K562 (cell line): Measurements from ENCODE around the gene PIH1D1. TPM values are rescaled to one million over a fixed set of nuclear protein-coding genes. Genes with fewer than 3 reads are reported as not detected.

ENCODE experiments used
- ATAC-seq: fragments of 200-7000 bp; cut with Tn5 transposase; 3 replicates; pipeline ENCODE4 v1.9.1; 2020; ENCODE audit warnings: moderate library complexity
- BruUV-seq: library from RNA; stranded (reverse); fragments of 400-500 nt; replicated peaks from 2 replicates; lab custom pipeline; 2021; lab: Mats Ljungman, UMichigan
- CTCF ChIA-PET: fragments of 300-600 bp; formaldehyde crosslinking; extraction: SDS; loops from one replicate; lab custom pipeline; 2021; ENCODE audit warnings: low intra/inter-chr PET ratio; lab: Yijun Ruan, JAX
- POLR2A ChIA-PET: fragments of 300-600, 350-650 bp; sonication (Branson Sonifier 250); formaldehyde crosslinking; extraction: SDS; loops from one replicate; lab custom pipeline; 2021; ENCODE audit warnings: antibody characterized with exemption, inconsistent platforms; lab: Yijun Ruan, JAX
- DNase-seq, 4 experiments: peaks; one replicate each; pipeline versions ENCODE4 v3.0.0 to v3.0.0-alpha.2; 2011 to 2018; ENCODE audit warnings: low spot score in 3 of 4, mixed read lengths in 3 of 4; ENCODE audit errors: extremely low read depth in 1 of 4
- FAIRE-seq: peaks from 2 replicates; lab custom pipeline; 2011; peaks lifted over from hg19 to GRCh38; lab: Jason Lieb, UNC
- H2AFZ ChIP-seq: 2 replicates; pipeline ENCODE4 v1.6.0; 2011; ENCODE audit warnings: low read depth, low read length, control low read depth, inconsistent platforms
- H3K27ac ChIP-seq: fragments of 200-600 bp; 3 replicates; pipeline ENCODE4 v1.8.0; 2011; ENCODE audit warnings: low read depth, mild to moderate bottlenecking, control low read depth, inconsistent platforms, low read length, moderate library complexity, mixed read lengths; ENCODE audit errors: extremely low read depth
- H3K27me3 ChIP-seq, 2 experiments: fragments of 300-600 bp in 1 of 2; 2 replicates in 1 of 2; 3 replicates in 1 of 2; pipeline versions ENCODE4 v1.6.0 to v1.8.0; 2011; ENCODE audit warnings: inconsistent platforms in 2 of 2, low read length in 2 of 2, mild to moderate bottlenecking in 1 of 2, mixed read lengths in 1 of 2, moderate library complexity in 1 of 2; ENCODE audit not compliant: control insufficient read depth in 2 of 2, insufficient read depth in 2 of 2
- H3K36me3 ChIP-seq: fragments of 300-600 bp; 3 replicates; pipeline ENCODE4 v1.8.0; 2011; ENCODE audit warnings: mild to moderate bottlenecking, low read length, inconsistent platforms; ENCODE audit not compliant: control insufficient read depth, insufficient read depth
- H3K4me1 ChIP-seq, 2 experiments: fragments of 200-600 bp in 1 of 2; replicated peaks in 1 of 2; 2 replicates in 1 of 2; 3 replicates in 1 of 2; pipeline versions ENCODE4 v1.5.1 to v1.8.0; 2011; ENCODE audit warnings: inconsistent platforms in 2 of 2, low read length in 2 of 2, mild to moderate bottlenecking in 1 of 2, mixed read lengths in 1 of 2, moderate library complexity in 1 of 2; ENCODE audit not compliant: control insufficient read depth in 2 of 2, insufficient read depth in 2 of 2
- H3K4me2 ChIP-seq: 2 replicates; pipeline ENCODE4 v1.6.1; 2011; ENCODE audit warnings: low read length, control low read depth, inconsistent platforms, mixed read lengths; ENCODE audit not compliant: insufficient read depth
- H3K4me3 ChIP-seq: fragments of 200-600 bp; sonication (generic), shearing (Covaris generic); 2 replicates; pipeline ENCODE4 v1.5.1; 2016; ENCODE audit warnings: control low read depth, inconsistent platforms
- H3K79me2 ChIP-seq: fragments of 200-600 bp; 3 replicates; pipeline ENCODE4 v1.8.0; 2011; ENCODE audit warnings: low read length, inconsistent platforms; ENCODE audit not compliant: control insufficient read depth, insufficient read depth
- H3K9ac ChIP-seq, 2 experiments: 2 replicates each; pipeline versions ENCODE4 v1.6.0 to v1.6.1; 2011; ENCODE audit warnings: low read depth in 2 of 2, low read length in 2 of 2, control low read depth in 1 of 2, inconsistent platforms in 1 of 2, mild to moderate bottlenecking in 1 of 2, mixed read lengths in 1 of 2; ENCODE audit not compliant: insufficient read depth in 1 of 2
- H3K9me1 ChIP-seq: one replicate; pipeline ENCODE4 v1.6.0; 2011; ENCODE audit warnings: inconsistent platforms, mild to moderate bottlenecking, low read length, moderate library complexity; ENCODE audit not compliant: control insufficient read depth, insufficient read depth
- H3K9me3 ChIP-seq: replicated peaks from 2 replicates; pipeline ENCODE4 v1.5.1; 2011; ENCODE audit warnings: low read depth, low read length, inconsistent platforms; ENCODE audit not compliant: control insufficient read depth, insufficient read depth
- H4K20me1 ChIP-seq: replicated peaks from 2 replicates; pipeline ENCODE4 v1.6.1; 2011; ENCODE audit warnings: low read length, inconsistent platforms, mixed read lengths; ENCODE audit not compliant: control insufficient read depth, insufficient read depth
- BCOR ChIP-seq: fragments of 450-650 bp; IDR thresholded peaks from 2 replicates; pipeline ENCODE4 v1.6.1; 2016
- CHD2 ChIP-seq: IDR thresholded peaks from 2 replicates; pipeline ENCODE4 v1.6.1; 2011; ENCODE audit warnings: low read depth, low read length
- IRF2 ChIP-seq: sonication (generic); formaldehyde crosslinking; IDR thresholded peaks from 2 replicates; pipeline ENCODE4 v1.8.1; 2022; ENCODE audit warnings: mild to moderate bottlenecking, missing genetic modification reagents
- NFIC ChIP-seq: fragments of 450-650 bp; IDR thresholded peaks from 2 replicates; pipeline ENCODE4 v1.6.1; 2017; ENCODE audit warnings: mild to moderate bottlenecking, inconsistent platforms
- NFYB ChIP-seq: IDR thresholded peaks from 2 replicates; pipeline ENCODE4 v1.6.1; 2011; ENCODE audit warnings: mild to moderate bottlenecking, moderate library complexity; ENCODE audit not compliant: insufficient read length; ENCODE audit errors: extremely low read depth
- RUNX1 ChIP-seq: sonication (generic); IDR thresholded peaks from 2 replicates; pipeline ENCODE4 v1.6.1; 2016; ENCODE audit warnings: antibody characterized with exemption, low read depth
- ZBTB11 ChIP-seq, 3 experiments: fragments of 200-800 bp in 1 of 3; fragments of 250-450 bp in 1 of 3; fragments of 450-650 bp in 1 of 3; sonication (Bioruptor Pico) in 1 of 3; sonication (Bioruptor generic) in 1 of 3; formaldehyde crosslinking in 1 of 3; IDR thresholded peaks; 2 replicates each; pipeline versions ENCODE4 v1.6.1 to v1.8.0; 2016 to 2022; ENCODE audit warnings: mild to moderate bottlenecking in 2 of 3, missing genetic modification characterization in 2 of 3, missing compliant biosample characterization in 1 of 3, moderate library complexity in 1 of 3
- ZC3H11A ChIP-seq: IDR thresholded peaks from 2 replicates; pipeline ENCODE4 v1.6.1; 2012; ENCODE audit warnings: low read depth, low read length, improper control_type of control experiment
- ZNF121 ChIP-seq: sonication (generic); formaldehyde crosslinking; conservative IDR thresholded peaks from 2 replicates; pipeline ENCODE4 v1.8.0; 2022; ENCODE audit warnings: missing genetic modification reagents
- ZNF445 ChIP-seq: fragments of 250-450 bp; sonication (Bioruptor Pico); IDR thresholded peaks from 2 replicates; pipeline ENCODE4 v1.4.0; 2020; ENCODE audit warnings: low read depth, mild to moderate bottlenecking, moderate library complexity
- ZNF707 ChIP-seq: fragments of 250-450 bp; sonication (Bioruptor Pico); conservative IDR thresholded peaks from 2 replicates; pipeline ENCODE4 v1.8.0; 2022; ENCODE audit warnings: inconsistent platforms, mild to moderate bottlenecking, moderate library complexity
- WGBS: fragments of 100-300 bp; shearing (Covaris generic); methylation state at CpG from one replicate; pipeline ENCODE4 v1.1.6; 2016; ENCODE audit warnings: low coverage, mixed read lengths; ENCODE audit not compliant: insufficient coverage; ENCODE audit errors: missing lambda C conversion rate; 5-methylcytosine and 5-hydroxymethylcytosine counted together
- in situ Hi-C: fragments of 300-500 bp; cut with MboI; formaldehyde crosslinking; loops from 4 replicates; pipeline ENCODE4 v1.15.0; 2018; ENCODE audit warnings: inconsistent platforms, mixed read lengths
- intact Hi-C: fragments of 100-400 bp; cut with micrococcal nuclease; formaldehyde crosslinking; loops from 2 replicates; pipeline ENCODE4 v1.14.2; 2022
- polyA plus RNA-seq, 8 experiments: library from polyadenylated mRNA; depleted of rRNA in 4 of 8; stranded (reverse) in 5 of 8; unstranded in 3 of 8; fragments of >200 nt; fragmentation: Nextera tagmentation in 2 of 8; fragmentation: Illumina TruSeq in 1 of 8; extraction: Ambion mirVana in 2 of 8; extraction: Trizol in 1 of 8; gene quantifications; 2 replicates each; pipeline versions ENCODE4 v1.2.1 to v1.2.3, GENCODE V29; 2011 to 2014; ENCODE audit warnings: inconsistent platforms in 1 of 8, missing spikeins in 1 of 8
- total RNA-seq, 7 experiments: library from RNA; depleted of rRNA in 6 of 7; stranded (reverse); fragments of >200 nt in 6 of 7; fragmentation: Illumina TruSeq in 2 of 7; extraction: Trizol in 2 of 7; gene quantifications; 2 replicates each; pipeline versions ENCODE4 v1.2.1 to v1.2.3, GENCODE V29; 2011 to 2021; ENCODE audit warnings: low replicate concordance in 1 of 7

The PIH1D1 gene
- total and polyA plus RNA-seq, 9 of the 15 experiments (the other 6 are each of a cell fraction or from before 2014, with no cell fraction given), result 26.5 to 224 (median 137) TPM

GRCh38 chr19:49435670-49436069 lies 15.9 kb downstream of the PIH1D1 start:
- in situ Hi-C loops, result loop anchor here (5.0 kb wide), 1 partner anchor 43 kb away; no protein-coding TSS in a partner anchor

GRCh38 chr19:49434907-49435583 lies 16.6 kb downstream of the PIH1D1 start:
- ChIA-PET POLR2A (interaction anchor here (0.7 to 1.6 kb wide), 4 partner anchors 8 to 97 kb away, joined by 3 to 6 read pairs (median 3); no protein-coding TSS in a partner anchor), CTCF (no interaction called here)
- intact Hi-C loops (no loop called here), in situ Hi-C loops (loop anchor here (5.0 kb wide), 1 partner anchor 43 kb away; no protein-coding TSS in a partner anchor)
- H3K4me3 ChIP-seq, result no peak overlapping the region
- H3K36me3 ChIP-seq, result no peaks in the 10 kb centered on the region; the same call in 2 of the 3 replicates
- H4K20me1 ChIP-seq, result no peaks in the 10 kb centered on the region
- no peak overlapping the region for H3K4me2 ChIP-seq
- H3K79me2 ChIP-seq, result peaks cover 9% of the 10 kb centered on the region
- H3K27ac ChIP-seq, result no peak overlapping the region
- WGBS, result 67% methylated on average over 18 of the region's 18 CpGs
- peaks cover 28 to 60% of the 10 kb centered on the region in 2 experiments for H3K4me1 ChIP-seq
- peak overlapping the region; percentile 93 for H2AFZ ChIP-seq
- peak; percentile 55 to 80 (median 66) for DNase-seq
- no peaks in the 10 kb centered on the region for H3K9me1 ChIP-seq
- H3K27me3 ChIP-seq, result peaks cover 0 to 8% of the 10 kb centered on the region in 2 experiments; a peak in 3 of 5 replicates
- peak; percentile 84 for FAIRE-seq
- BruUV-seq, result no TSS peak
- ATAC-seq, result peak; percentile 52
- H3K9me3 ChIP-seq, result no peaks in the 10 kb centered on the region
- no peak overlapping the region for H3K9ac ChIP-seq
- TF ChIP-seq ZNF445 (CRISPR knock-in tag) (no peak), ZNF707 (CRISPR knock-in tag) (no peak), ZBTB11 (CRISPR knock-in tag; IDR thresholded peaks at IDR 0.05) (no peak), CHD2 (0 out of 2 replicates have a peak, but pooled peaks have one; percentile 27), NFYB (peak; percentile 97)

More at GRCh38 chr19:49435670-49436069, 15.9 kb downstream of the PIH1D1 start:
- no peak for FAIRE-seq
- POLR2A ChIA-PET, result interaction anchor here (0.7 to 1.6 kb wide), 4 partner anchors 10 to 98 kb away, joined by 3 to 6 read pairs (median 4); no protein-coding TSS in a partner anchor
- Histone ChIP-seq H3K27ac (peak overlapping the region; percentile 60), H2AFZ (peak overlapping the region; percentile 93), H4K20me1 (no peaks in the 10 kb centered on the region), H3K4me3 (no peak overlapping the region), H3K79me2 (peaks cover 6% of the 10 kb centered on the region), H3K9me3 (no peaks in the 10 kb centered on the region), H3K9ac (peak overlapping the region; percentile 49 to 77; a peak in 2 of 4 replicates), H3K4me2 (peak overlapping the region; percentile 73), H3K4me1 (peaks cover 28 to 57% of the 10 kb centered on the region in 2 experiments; a peak in 4 of 5 replicates), H3K9me1 (no peaks in the 10 kb centered on the region), H3K27me3 (peaks cover 4 to 14% of the 10 kb centered on the region in 2 experiments; a peak in 4 of 5 replicates), H3K36me3 (no peaks in the 10 kb centered on the region)
- CTCF ChIA-PET, result no interaction called here
- intact Hi-C loops, result no loop called here
- no peak for ATAC-seq
- 45% methylated on average over 7 of the region's 10 CpGs for WGBS
- 0 out of 2 replicates have a peak, but pooled peaks have one; percentile 21 for TF ChIP-seq IRF2 (CRISPR knock-in tag)
- TF ChIP-seq ZC3H11A, result no peak
- TF ChIP-seq BCOR, result peak; percentile 58; the same call in 1 of the 2 replicates
- no peak for TF ChIP-seq RUNX1
- peak; percentile 48; the same call in 1 of the 2 replicates for TF ChIP-seq ZNF121 (CRISPR knock-in tag)
- TF ChIP-seq NFIC, result 0 out of 2 replicates have a peak, but pooled peaks have one; percentile 30
- no TSS peak for BruUV-seq
- no peak for DNase-seq
